Mesodermal cell (in vitro differentiated cells): Measurements from ENCODE around the gene CHMP4B.

Experiments used
- H3K27ac ChIP-seq: 2 replicates; pipeline ENCODE4 v1.7.0; 2013; ENCODE audit warnings: mild to moderate bottlenecking, low read depth, low read length, moderate library complexity; ENCODE audit not compliant: severe bottlenecking
- H3K36me3 ChIP-seq: 2 replicates; pipeline ENCODE4 v1.7.1; 2013; ENCODE audit warnings: mild to moderate bottlenecking, low read length, moderate library complexity; ENCODE audit not compliant: control insufficient read depth, insufficient read depth
- H3K4me1 ChIP-seq: one replicate; pipeline ENCODE4 v1.7.1; 2013; ENCODE audit warnings: mild to moderate bottlenecking, low read length; ENCODE audit not compliant: insufficient read depth, control insufficient read depth, poor library complexity, severe bottlenecking
- H3K4me3 ChIP-seq: 2 replicates; pipeline ENCODE4 v1.7.0; 2013; ENCODE audit warnings: low read length, control low read depth, mild to moderate bottlenecking; ENCODE audit not compliant: insufficient read depth, poor library complexity, severe bottlenecking; ENCODE audit errors: extremely low read depth
- H3K9me3 ChIP-seq: 2 replicates; pipeline ENCODE4 v1.7.1; 2013; ENCODE audit warnings: mild to moderate bottlenecking, low read length, moderate library complexity; ENCODE audit not compliant: control insufficient read depth
- WGBS, 2 experiments: methylation state at CpG; one replicate each; pipeline ENCODE4 v1.1.5; 2013; ENCODE audit warnings: missing lambda C conversion rate in 2 of 2; ENCODE audit not compliant: insufficient coverage in 2 of 2; 5-methylcytosine and 5-hydroxymethylcytosine counted together

Gene CHMP4B

DNA sequence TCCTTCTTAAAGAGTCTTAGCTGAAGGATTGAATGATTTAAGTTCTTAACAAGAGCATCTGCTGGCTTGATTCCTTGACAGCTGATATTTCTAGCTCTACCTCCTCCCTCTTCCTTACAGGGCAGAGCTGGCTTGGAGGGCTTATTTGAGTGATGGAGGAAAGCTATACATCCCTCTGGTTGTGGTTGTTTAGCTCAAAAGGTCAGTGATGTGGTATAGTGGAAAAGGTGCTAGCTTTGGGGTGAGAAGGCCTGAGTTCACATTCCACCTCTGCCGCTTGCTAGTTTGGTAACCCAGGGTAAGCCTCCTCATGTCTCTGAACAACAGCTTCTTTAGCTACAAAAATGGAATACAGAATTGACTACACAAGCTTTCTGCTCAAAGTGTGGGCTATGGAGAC is 8.3 kb downstream of the CHMP4B start:
- H3K27ac ChIP-seq: no peak overlapping the region
- H3K4me1 ChIP-seq: no peaks in the 10 kb centered on the region
- 75% methylated on average over 1 of the region's 1 CpG; no CpG with 5 or more reads in 1 of the 2 experiments for WGBS, 2 experiments
- H3K9me3 ChIP-seq: no peaks in the 10 kb centered on the region
- H3K4me3 ChIP-seq: no peak overlapping the region
- H3K36me3 ChIP-seq: peaks cover 42% of the 10 kb centered on the region

DNA sequence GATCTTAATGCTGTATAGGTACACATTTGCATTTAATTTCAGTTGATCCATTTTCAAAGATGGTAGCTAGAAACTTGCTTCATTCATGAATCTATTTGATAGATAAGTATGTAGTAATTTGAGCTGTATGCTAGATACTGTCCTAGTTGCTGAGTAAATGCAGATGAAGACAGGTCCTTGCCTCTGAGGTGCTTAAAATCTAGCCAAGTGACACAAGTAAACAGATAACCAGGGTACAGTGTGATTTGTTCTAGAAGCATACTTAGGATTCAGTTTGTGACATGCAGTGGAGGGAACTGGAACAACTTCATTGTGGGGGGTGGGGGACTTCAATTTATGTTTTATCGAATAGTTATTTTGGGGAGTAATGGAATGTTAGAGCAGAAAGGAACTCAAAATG is 9.2 kb downstream of the CHMP4B start:
- no peak overlapping the region for H3K27ac ChIP-seq
- H3K4me1 ChIP-seq: peaks cover 4% of the 10 kb centered on the region
- peaks cover 33% of the 10 kb centered on the region for H3K36me3 ChIP-seq
- H3K9me3 ChIP-seq: no peaks in the 10 kb centered on the region
- 100% methylated on average over 1 of the region's 1 CpG for WGBS, 2 experiments
- no peak overlapping the region for H3K4me3 ChIP-seq

DNA sequence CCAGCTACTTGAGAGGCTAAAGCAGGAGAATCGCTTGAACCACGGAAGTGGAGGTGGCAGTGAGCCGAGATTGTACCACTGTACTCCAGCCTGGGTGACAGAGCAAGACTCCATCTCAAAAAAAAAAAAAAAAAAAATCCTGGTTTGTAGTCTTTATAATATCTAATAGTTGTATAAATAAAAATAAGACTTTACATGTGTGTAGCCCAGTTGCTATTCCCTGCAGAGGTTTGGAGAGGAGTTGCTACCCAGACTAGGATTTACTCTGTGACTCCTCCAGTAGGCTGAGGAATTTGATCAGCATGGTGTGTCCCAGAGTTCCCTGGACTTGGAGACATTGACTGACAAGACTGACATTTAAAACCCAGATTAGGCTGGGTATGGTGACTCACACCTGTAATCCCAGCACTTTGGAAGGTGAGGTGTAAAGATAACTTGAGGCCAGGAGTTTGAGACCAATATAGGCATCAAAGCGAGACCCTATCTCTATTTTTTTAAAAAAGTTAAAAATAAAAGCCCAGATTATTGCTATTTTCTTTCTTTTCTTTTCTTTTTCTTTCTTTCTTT is 10.2 kb downstream of the CHMP4B start:
- Histone ChIP-seq H3K27ac (no peak overlapping the region), H3K4me1 (peaks cover 12% of the 10 kb centered on the region), H3K4me3 (no peak overlapping the region), H3K9me3 (no peaks in the 10 kb centered on the region), H3K36me3 (peaks cover 25% of the 10 kb centered on the region)
- WGBS, 2 experiments: 80% methylated on average over 1 of the region's 4 CpGs; no CpG with 5 or more reads in 1 of the 2 experiments

DNA sequence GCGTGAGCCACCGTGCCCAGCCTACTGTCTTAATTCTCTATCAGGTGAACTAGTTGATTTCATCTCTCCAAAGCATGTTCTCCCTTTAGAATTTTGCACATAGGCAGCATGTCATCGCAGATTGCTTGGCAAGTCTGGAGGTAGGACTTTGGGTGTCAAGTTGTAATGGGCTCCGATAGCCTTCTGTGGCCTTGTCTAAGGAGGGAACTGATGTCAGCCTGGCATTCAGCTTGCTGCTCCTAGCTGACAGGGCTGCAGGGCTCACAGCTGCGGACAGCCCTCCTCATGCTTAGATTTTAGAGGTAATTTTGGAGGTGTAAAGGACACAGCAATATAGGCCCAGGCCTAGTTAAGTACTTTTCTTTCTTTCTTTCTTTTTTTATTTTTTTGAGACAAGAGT is 11.3 kb downstream of the CHMP4B start:
- H3K27ac ChIP-seq: no peak overlapping the region
- H3K9me3 ChIP-seq: no peaks in the 10 kb centered on the region

DNA sequence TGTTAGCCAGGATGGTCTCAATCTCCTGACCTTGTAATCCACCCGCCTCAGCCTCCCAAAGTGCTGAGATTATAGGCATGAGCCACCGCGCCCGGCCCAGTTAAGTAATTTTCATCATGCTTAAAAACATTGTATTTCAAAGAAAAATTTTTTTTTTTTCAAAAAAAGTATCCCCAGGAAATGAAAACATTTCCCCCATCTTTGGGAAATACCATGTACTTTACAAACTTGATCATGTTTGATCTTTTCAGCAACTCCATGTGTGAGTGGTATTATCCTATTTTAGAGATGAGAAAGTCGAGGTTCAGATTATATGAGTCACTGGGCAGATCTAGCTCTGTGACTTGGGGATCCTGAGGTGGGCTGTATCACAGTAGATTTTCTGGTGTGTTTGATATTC is 11.8 kb downstream of the CHMP4B start:
- Histone ChIP-seq H3K27ac (no peak overlapping the region), H3K4me1 (peaks cover 21% of the 10 kb centered on the region), H3K36me3 (peaks cover 25% of the 10 kb centered on the region), H3K4me3 (no peak overlapping the region), H3K9me3 (no peaks in the 10 kb centered on the region)
- WGBS, 2 experiments: 100% methylated on average over 1 of the region's 5 CpGs

More for the DNA sequence above, 11.3 kb downstream of the CHMP4B start:
- 94 to 100% methylated on average over 2 to 4 of the region's 5 CpGs for WGBS, 2 experiments
- H3K36me3 ChIP-seq: peaks cover 25% of the 10 kb centered on the region
- H3K4me3 ChIP-seq: no peak overlapping the region
- peaks cover 15% of the 10 kb centered on the region for H3K4me1 ChIP-seq

DNA sequence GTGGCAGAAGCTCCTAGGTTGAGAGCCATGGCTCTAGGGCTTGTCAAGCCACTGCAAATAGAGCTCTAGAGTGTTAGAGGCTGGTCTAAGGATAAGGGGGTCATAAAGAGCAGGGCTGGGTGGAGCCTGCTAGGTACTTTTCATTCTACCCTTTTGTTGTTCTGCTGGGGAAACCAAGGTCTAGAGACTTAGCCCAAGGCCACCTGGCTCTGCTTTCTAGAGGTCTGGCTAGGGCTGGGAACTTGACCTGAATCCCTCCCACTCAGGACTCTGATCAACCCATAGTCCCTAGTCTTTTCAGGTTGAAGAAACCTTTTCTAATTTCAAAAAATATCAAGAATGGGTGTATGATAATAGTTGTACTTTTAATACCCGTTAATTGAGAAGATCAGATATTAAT is 13.7 kb downstream of the CHMP4B start:
- no CpG with 5 or more reads among the region's 1 CpG for WGBS, 2 experiments
- Histone ChIP-seq H3K27ac (no peak overlapping the region), H3K4me3 (no peak overlapping the region), H3K4me1 (peaks cover 27% of the 10 kb centered on the region), H3K36me3 (peaks cover 13% of the 10 kb centered on the region), H3K9me3 (no peaks in the 10 kb centered on the region)

DNA sequence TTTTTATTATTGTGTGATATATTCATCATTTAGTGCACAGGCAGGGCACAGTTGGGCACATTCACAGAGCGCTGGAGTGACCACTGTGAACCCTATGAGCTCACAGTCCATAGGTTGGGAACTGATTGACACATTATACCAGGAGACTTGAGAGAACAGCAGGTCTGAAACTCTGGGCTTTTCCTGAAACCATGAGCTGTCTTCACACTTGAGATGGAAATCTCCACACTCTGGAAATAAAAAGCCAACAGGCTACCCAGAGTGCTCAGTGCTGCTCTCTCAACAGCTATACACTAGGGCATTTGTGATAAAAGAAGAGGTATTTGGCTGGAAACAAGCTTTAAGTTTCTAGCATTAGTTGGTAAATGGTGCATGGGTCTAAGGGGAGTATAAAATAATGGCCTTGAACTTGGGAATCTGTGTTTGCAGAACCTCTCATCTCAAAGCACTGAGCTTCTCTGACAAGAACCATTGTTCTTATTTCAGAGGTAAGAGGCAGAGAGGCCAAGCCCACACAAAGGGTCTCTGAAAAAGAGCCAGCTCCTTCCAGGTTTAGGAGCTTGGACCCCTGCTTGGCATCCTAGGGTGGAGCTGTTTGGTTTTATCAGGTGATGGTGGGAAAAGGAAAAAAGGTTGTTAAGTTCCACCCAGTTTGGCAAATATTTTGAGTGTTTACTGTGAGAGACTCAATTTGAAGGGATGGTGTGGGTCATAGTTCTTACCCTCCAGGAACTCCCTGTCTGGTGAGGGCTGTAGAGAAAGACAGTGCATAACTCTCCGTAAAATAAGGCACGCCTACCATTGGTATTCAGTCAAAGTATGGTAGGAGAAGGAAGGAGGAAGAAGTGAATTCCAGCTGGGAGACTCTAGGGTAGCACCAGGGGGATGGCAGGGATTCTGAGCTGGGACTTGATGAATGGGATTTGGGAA is 14.5 kb downstream of the CHMP4B start:
- peaks cover 27% of the 10 kb centered on the region for H3K4me1 ChIP-seq
- H3K4me3 ChIP-seq: no peak overlapping the region
- no peak overlapping the region for H3K27ac ChIP-seq
- no peaks in the 10 kb centered on the region for H3K9me3 ChIP-seq
- WGBS, 2 experiments: 96 to 97% methylated on average over 3 of the region's 3 CpGs
- peaks cover 13% of the 10 kb centered on the region for H3K36me3 ChIP-seq

DNA sequence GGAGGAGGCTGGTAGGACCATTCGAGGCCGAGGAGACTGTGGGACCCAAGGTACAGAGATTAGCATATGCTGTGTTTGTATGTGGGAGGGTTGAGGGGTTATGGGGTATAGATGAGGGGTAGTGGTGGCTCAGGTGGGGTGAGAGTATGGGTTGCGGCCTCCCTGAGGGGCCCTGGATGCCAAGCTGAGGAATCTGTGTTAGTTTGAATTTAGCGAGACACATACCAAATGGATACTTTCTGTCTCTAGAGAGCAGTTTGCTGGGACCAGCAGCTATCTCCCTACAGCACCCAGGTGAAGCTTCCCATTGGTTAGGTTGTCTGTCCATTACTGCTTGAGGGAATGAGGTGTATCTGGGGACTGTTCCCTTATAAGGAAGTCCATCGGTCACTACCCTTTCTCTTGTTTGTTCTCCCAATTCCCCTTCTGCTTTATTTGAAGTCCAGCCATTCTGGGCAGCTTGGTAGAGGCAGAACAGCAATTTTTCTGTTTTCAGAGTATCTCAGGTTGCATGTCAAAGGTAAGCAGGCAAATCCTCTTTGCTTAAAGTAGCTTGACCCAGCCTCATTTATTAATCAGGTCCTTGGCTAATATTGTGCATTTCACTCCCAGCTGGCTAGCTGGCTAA is 15.2 kb downstream of the CHMP4B start:
- H3K36me3 ChIP-seq: peaks cover 17% of the 10 kb centered on the region
- 82 to 96% methylated on average over 3 to 5 of the region's 5 CpGs for WGBS, 2 experiments
- no peaks in the 10 kb centered on the region for H3K9me3 ChIP-seq
- peaks cover 27% of the 10 kb centered on the region for H3K4me1 ChIP-seq
- no peak overlapping the region for H3K4me3 ChIP-seq
- no peak overlapping the region for H3K27ac ChIP-seq

DNA sequence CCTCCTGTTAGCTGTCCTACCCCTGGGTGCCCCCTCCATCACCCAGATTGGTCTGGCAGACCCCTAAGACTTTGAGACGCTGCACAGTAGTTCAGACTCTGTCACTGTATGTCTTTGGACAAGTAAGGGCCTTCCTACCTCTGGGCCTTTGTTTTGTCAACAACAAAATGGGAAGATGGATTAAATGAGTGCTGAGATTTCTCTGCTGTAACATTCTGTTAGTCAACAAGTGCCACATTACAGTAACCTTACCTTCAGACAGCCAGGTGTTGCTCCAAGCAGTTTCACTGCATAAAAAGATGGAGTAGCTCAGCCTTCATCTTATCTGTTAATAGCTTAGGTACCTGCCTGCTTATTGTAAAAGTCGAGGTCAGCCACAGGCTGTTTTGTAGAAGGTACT is 16.0 kb downstream of the CHMP4B start:
- Histone ChIP-seq H3K9me3 (no peaks in the 10 kb centered on the region), H3K4me1 (peaks cover 27% of the 10 kb centered on the region), H3K4me3 (no peak overlapping the region), H3K36me3 (peaks cover 23% of the 10 kb centered on the region), H3K27ac (no peak overlapping the region)
- 91 to 100% methylated on average over 1 of the region's 2 CpGs for WGBS, 2 experiments

DNA sequence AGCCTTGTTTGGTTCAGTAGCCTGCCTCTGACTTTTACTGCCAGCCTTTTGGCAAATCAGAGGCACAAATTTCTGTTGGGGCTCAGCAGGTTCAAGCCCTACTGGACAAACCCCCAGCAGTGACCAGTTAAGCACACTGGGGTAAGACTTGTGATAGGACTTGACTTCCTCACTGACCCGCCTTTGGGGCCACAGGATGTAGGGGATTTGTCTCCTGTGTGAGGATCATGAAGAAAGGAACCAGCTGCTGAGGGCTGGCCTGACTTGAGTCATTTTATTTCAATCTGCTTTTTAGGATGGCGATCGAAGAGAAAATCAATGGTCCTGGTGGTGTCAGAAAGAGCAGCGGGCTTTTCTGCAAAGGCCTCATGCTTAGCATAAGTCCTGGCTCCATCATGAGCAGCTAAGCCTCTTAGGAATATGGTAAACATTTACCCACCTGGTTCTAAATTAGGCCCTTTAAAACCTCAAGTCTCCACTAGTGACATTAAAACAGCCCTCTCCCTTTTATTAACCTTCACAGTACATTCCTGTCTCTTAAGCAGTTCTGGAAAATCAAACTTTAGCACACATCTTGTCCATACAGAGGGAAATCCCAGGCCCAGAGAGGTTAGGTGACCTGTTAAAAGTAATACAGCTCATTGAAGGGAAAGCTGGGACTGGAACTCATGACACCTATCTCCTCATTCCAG is 16.6 kb downstream of the CHMP4B start:
- 86 to 90% methylated on average over 4 of the region's 4 CpGs for WGBS, 2 experiments
- Histone ChIP-seq H3K9me3 (no peaks in the 10 kb centered on the region), H3K4me3 (no peak overlapping the region), H3K27ac (no peak overlapping the region), H3K4me1 (peaks cover 27% of the 10 kb centered on the region), H3K36me3 (peaks cover 24% of the 10 kb centered on the region)
